ENCODE measurements around the gene STK17B. TPM values are rescaled to one million over a fixed set of nuclear protein-coding genes. Genes with fewer than 3 reads are reported as not detected.

Gene STK17B
- total RNA-seq, 1 experiment from 2014 or later: 22.1 TPM

GRCh38 chr2:196219671-196220070 is 48.3 kb upstream of the STK17B start:
- Histone ChIP-seq H3K9me2 (replicated peaks; ENCODE audit: low read length) (no peaks in the 10 kb centered on the region), H2AFZ (ENCODE audit: low read length) (no peak overlapping the region)
- POLR2A ChIA-PET (ENCODE audit: unreplicated experiment): no interaction called here

GRCh38 chr2:196218106-196218505 is 46.7 kb upstream of the STK17B start:
- H3K79me2 ChIP-seq (ENCODE audit: low read length): no peaks in the 10 kb centered on the region
- no peaks in the 10 kb centered on the region for H4K20me1 ChIP-seq (ENCODE audit: low read length)
- H3K36me3 ChIP-seq (ENCODE audit: low read depth, low read length): no peaks in the 10 kb centered on the region
- H3K4me2 ChIP-seq (ENCODE audit: low read length): no peak overlapping the region
- no peak overlapping the region for H2AFZ ChIP-seq (ENCODE audit: low read length)
- no peak overlapping the region for H3K27ac ChIP-seq (ENCODE audit: low read length)
- DNase-seq (no peak), ATAC-seq (no peak)
- CTCF ChIA-PET: interaction anchor here (0.6 kb wide), 1 partner anchor 139 kb away, joined by 5 read pairs; no protein-coding TSS in a partner anchor
- no peak overlapping the region for H3K9ac ChIP-seq (ENCODE audit: low read length)
- no peak overlapping the region for H3K4me3 ChIP-seq (ENCODE audit: low read length)
- no peaks in the 10 kb centered on the region for H3K9me3 ChIP-seq (ENCODE audit: low read length)
- POLR2A ChIA-PET (ENCODE audit: unreplicated experiment): no interaction called here
- intact Hi-C loops (cut with micrococcal nuclease): no loop called here
- no peaks in the 10 kb centered on the region for H3F3A ChIP-seq (ENCODE audit: low read length, unreplicated experiment)
- H3K4me1 ChIP-seq (ENCODE audit: insufficient read depth, low read length): no peaks in the 10 kb centered on the region
- no peaks in the 10 kb centered on the region for H3K27me3 ChIP-seq (ENCODE audit: low read length)
- H3K9me2 ChIP-seq (replicated peaks; ENCODE audit: low read length): no peaks in the 10 kb centered on the region
- TF ChIP-seq EZH2phosphoT487 (IDR thresholded peaks at IDR 0.05; ENCODE audit: borderline replicate concordance, low read length) (no peak), EZH2 (IDR thresholded peaks at IDR 0.05; ENCODE audit: low read length, unreplicated experiment) (no peak)
- TF ChIP-seq, protein P1, sequence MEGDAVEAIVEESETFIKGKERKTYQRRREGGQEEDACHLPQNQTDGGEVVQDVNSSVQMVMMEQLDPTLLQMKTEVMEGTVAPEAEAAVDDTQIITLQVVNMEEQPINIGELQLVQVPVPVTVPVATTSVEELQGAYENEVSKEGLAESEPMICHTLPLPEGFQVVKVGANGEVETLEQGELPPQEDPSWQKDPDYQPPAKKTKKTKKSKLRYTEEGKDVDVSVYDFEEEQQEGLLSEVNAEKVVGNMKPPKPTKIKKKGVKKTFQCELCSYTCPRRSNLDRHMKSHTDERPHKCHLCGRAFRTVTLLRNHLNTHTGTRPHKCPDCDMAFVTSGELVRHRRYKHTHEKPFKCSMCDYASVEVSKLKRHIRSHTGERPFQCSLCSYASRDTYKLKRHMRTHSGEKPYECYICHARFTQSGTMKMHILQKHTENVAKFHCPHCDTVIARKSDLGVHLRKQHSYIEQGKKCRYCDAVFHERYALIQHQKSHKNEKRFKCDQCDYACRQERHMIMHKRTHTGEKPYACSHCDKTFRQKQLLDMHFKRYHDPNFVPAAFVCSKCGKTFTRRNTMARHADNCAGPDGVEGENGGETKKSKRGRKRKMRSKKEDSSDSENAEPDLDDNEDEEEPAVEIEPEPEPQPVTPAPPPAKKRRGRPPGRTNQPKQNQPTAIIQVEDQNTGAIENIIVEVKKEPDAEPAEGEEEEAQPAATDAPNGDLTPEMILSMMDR (conservative IDR thresholded peaks at IDR 0.05; ENCODE audit: low read depth, low read length): no peak
- no TSS peak for BruUV-seq (replicated peaks)

More at GRCh38 chr2:196219671-196220070, 48.3 kb upstream of the STK17B start:
- CTCF ChIA-PET: no interaction called here
- no TSS peak for BruUV-seq (replicated peaks)
- ATAC-seq (no peak), DNase-seq (no peak)
- H3K4me2 ChIP-seq (ENCODE audit: low read length): no peak overlapping the region
- no peaks in the 10 kb centered on the region for H3K9me3 ChIP-seq (ENCODE audit: low read length)
- no peaks in the 10 kb centered on the region for H3F3A ChIP-seq (ENCODE audit: low read length, unreplicated experiment)
- intact Hi-C loops (cut with micrococcal nuclease): loop anchor here (5.0 kb wide), 1 partner anchor 37 kb away; no protein-coding TSS in a partner anchor
- peaks cover 2% of the 10 kb centered on the region for H3K4me1 ChIP-seq (ENCODE audit: insufficient read depth, low read length)
- H3K27me3 ChIP-seq (ENCODE audit: low read length): no peaks in the 10 kb centered on the region
- TF ChIP-seq, protein P1 (conservative IDR thresholded peaks at IDR 0.05; ENCODE audit: low read depth, low read length): no peak
- no peak for TF ChIP-seq EZH2phosphoT487 (IDR thresholded peaks at IDR 0.05; ENCODE audit: borderline replicate concordance, low read length)
- no peak for TF ChIP-seq EZH2 (IDR thresholded peaks at IDR 0.05; ENCODE audit: low read length, unreplicated experiment)
- H3K9ac ChIP-seq (ENCODE audit: low read length): no peak overlapping the region
- H3K27ac ChIP-seq (ENCODE audit: low read length): no peak overlapping the region
- H3K79me2 ChIP-seq (ENCODE audit: low read length): no peaks in the 10 kb centered on the region
- no peaks in the 10 kb centered on the region for H4K20me1 ChIP-seq (ENCODE audit: low read length)
- no peak overlapping the region for H3K4me3 ChIP-seq (ENCODE audit: low read length)
- H3K36me3 ChIP-seq (ENCODE audit: low read depth, low read length): no peaks in the 10 kb centered on the region

GRCh38 chr2:196217116-196217515 is 45.7 kb upstream of the STK17B start:
- H2AFZ ChIP-seq (ENCODE audit: low read length): no peak overlapping the region
- CTCF ChIA-PET: no interaction called here
- H3K9me3 ChIP-seq (ENCODE audit: low read length): no peaks in the 10 kb centered on the region
- TF ChIP-seq, protein P1 (conservative IDR thresholded peaks at IDR 0.05; ENCODE audit: low read depth, low read length): no peak
- TF ChIP-seq EZH2 (IDR thresholded peaks at IDR 0.05; ENCODE audit: low read length, unreplicated experiment) (no peak), EZH2phosphoT487 (IDR thresholded peaks at IDR 0.05; ENCODE audit: borderline replicate concordance, low read length) (no peak)
- POLR2A ChIA-PET (ENCODE audit: unreplicated experiment): no interaction called here
- no peak overlapping the region for H3K4me3 ChIP-seq (ENCODE audit: low read length)
- intact Hi-C loops (cut with micrococcal nuclease): no loop called here
- H3K4me2 ChIP-seq (ENCODE audit: low read length): no peak overlapping the region
- no peak overlapping the region for H3K9ac ChIP-seq (ENCODE audit: low read length)
- no peaks in the 10 kb centered on the region for H3K4me1 ChIP-seq (ENCODE audit: insufficient read depth, low read length)
- H3K36me3 ChIP-seq (ENCODE audit: low read depth, low read length): no peaks in the 10 kb centered on the region
- ATAC-seq (no peak), DNase-seq (no peak)
- no peaks in the 10 kb centered on the region for H4K20me1 ChIP-seq (ENCODE audit: low read length)
- H3K27ac ChIP-seq (ENCODE audit: low read length): no peak overlapping the region
- no peaks in the 10 kb centered on the region for H3K79me2 ChIP-seq (ENCODE audit: low read length)
- BruUV-seq (replicated peaks): no TSS peak
- H3K27me3 ChIP-seq (ENCODE audit: low read length): no peaks in the 10 kb centered on the region
- no peaks in the 10 kb centered on the region for H3K9me2 ChIP-seq (replicated peaks; ENCODE audit: low read length)
- no peaks in the 10 kb centered on the region for H3F3A ChIP-seq (ENCODE audit: low read length, unreplicated experiment)
